Left renal cortex interstitium (tissue), 4 donors: Measurements from ENCODE around the gene IGFL4. TPM values are rescaled to one million over a fixed set of nuclear protein-coding genes. Genes with fewer than 3 reads are reported as not detected.
A peak's percentile ranks its signal among the peaks of the same experiment; 100 is the strongest.

Source experiments
- DNase-seq, 4 donors: peaks; one replicate each; pipeline ENCODE4 v3.0.0-alpha.2; 2013; ENCODE audit warnings: low read depth in 4 of 4, low spot score in 2 of 4, missing footprints in 1 of 4
- polyA plus RNA-seq, 4 donors: library from polyadenylated mRNA; unstranded; fragments of 120-200 nt; gene quantifications; one replicate each; pipeline ENCODE4 v1.2.1, GENCODE V29; 2013; ENCODE audit not compliant: insufficient read length in 4 of 4

IGFL4 gene
- polyA plus RNA-seq, 4 donors: 0.28 to 0.87 (median 0.61) TPM; not detected in 1

- DNase-seq: no peak
Measured at GRCh38 chr19:45995715-45996385, 45.0 kb downstream of the IGFL4 start.

- DNase-seq: peak; percentile 98 to 100 (median 100)
Measured at GRCh38 chr19:45994998-45995714, 45.6 kb downstream of the IGFL4 start, which contains the start of gene CCDC61. TSS of gene CCDC61 (plus strand) at chr19:45995467. CDS start at chr19:46003019, 7,552 bp downstream.

- DNase-seq: no peak
Measured at GRCh38 chr19:45994456-45994997, 46.3 kb downstream of the IGFL4 start.

GRCh38 chr19:45990113-45990728, 50.6 kb downstream of the IGFL4 start:
- no peak for DNase-seq

Other genes with a start within 250 kb of the IGFL4 start
- gene DMWD, start 248.2 kb downstream of the IGFL4 start, polyA plus RNA-seq: 10 to 100 TPM; 24.1 to 56.1 (median 39.9) TPM
- not detected for gene RSPH6A, start 225.7 kb downstream of the IGFL4 start, polyA plus RNA-seq
- gene SYMPK, start 177.9 kb downstream of the IGFL4 start, polyA plus RNA-seq: 10 to 100 TPM; 49.5 to 80.1 (median 67.0) TPM
- under 1 TPM; 0.40 to 0.60 (median 0.50) TPM for gene FOXA3, start 176.7 kb downstream of the IGFL4 start, polyA plus RNA-seq
- 10 to 100 TPM; 16.5 to 33.7 (median 25.1) TPM for gene IRF2BP1, start 154.9 kb downstream of the IGFL4 start, polyA plus RNA-seq
- gene MYPOP, start 138.4 kb downstream of the IGFL4 start, polyA plus RNA-seq: 1 to 10 TPM; 3.7 to 7.2 (median 5.8) TPM
- not detected for gene NANOS2, start 126.2 kb downstream of the IGFL4 start, polyA plus RNA-seq
- 1 to 10 TPM; 2.8 to 5.3 (median 4.2) TPM for gene NOVA2, start 67.1 kb downstream of the IGFL4 start, polyA plus RNA-seq
- gene CCDC61, start 45.5 kb downstream of the IGFL4 start, polyA plus RNA-seq: 10 to 100 TPM; 10.8 to 17.0 (median 15.3) TPM
- under 1 TPM in 2 of 4 donors, not detected in 2; 0.66 to 0.78 TPM for gene PGLYRP1, start 17.9 kb downstream of the IGFL4 start, polyA plus RNA-seq
- not detected for gene IGFL3, start 83.7 kb upstream of the IGFL4 start, polyA plus RNA-seq
- gene IGFL2, start 107.2 kb upstream of the IGFL4 start, polyA plus RNA-seq: not detected
- gene IGFL1, start 188.7 kb upstream of the IGFL4 start, polyA plus RNA-seq: not detected